ENCODE measurements around the gene FOXK2. TPM values are rescaled to one million over a fixed set of nuclear protein-coding genes. Genes with fewer than 3 reads are reported as not detected.
A peak's percentile ranks its signal among the peaks of the same experiment; 100 is the strongest.

Gene FOXK2
- total RNA-seq, 2 experiments from 2014 or later: 58.1 to 75.4 TPM

DNA sequence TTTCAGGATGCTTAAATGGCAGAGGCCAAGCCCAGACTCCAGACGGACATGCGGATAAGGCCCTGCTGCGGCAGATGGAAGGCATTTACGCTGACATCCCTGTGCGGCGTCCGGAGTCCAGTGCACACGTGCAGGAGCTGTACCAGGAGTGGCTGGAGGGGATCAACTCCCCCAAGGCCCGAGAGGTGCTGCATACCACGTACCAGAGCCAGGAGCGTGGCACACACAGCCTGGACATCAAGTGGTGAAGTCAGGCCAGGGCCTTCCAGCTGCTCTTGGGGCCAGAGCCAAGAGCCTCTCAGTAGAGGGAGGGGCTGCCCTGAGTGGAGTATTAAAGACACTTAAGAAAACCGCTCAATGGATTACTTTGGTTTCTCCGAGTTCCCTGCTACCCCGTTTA, 31.6 kb upstream of the FOXK2 start:
- intact Hi-C loops (cut with DNase I, micrococcal nuclease): no loop called here
- H3K36me3 Mint-ChIP-seq (ENCODE audit: low read depth): peaks cover 30% of the 10 kb centered on the region
- DNase-seq (no peak), ATAC-seq (no peak)
- no peaks in the 10 kb centered on the region for H3K27me3 Mint-ChIP-seq
- H3K9me3 Mint-ChIP-seq (ENCODE audit: low read depth): no peaks in the 10 kb centered on the region
- ChIA-PET CTCF (interaction anchor here (0.7 kb wide), 1 partner anchor 60 kb away, joined by 3 read pairs; no protein-coding TSS in a partner anchor), POLR2A (no interaction called here)
- H3K4me3 Mint-ChIP-seq: no peak overlapping the region
- H3K27ac Mint-ChIP-seq: no peak overlapping the region
- peaks cover 8% of the 10 kb centered on the region for H3K4me1 Mint-ChIP-seq

DNA sequence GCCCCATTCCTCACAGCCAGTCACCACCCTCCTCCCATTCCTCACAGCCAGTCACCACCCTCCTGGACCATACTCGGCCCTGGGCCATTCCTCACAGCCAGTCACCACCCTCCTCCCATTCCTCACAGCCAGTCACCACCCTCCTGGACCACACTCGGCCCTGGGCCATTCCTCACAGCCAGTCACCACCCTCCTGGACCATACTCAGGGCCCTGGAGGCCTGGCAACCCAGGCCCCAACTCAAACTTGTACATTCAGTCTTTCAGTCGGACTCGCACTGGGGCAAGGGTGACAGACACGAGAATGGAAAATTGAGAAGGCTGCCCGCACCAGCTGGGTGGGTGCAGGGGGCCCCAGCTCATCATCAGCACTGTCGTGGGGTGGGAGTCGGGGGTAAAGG, 30.4 kb upstream of the FOXK2 start:
- CTCF ChIA-PET: interaction anchor here (0.9 kb wide), 1 partner anchor 179 kb away, joined by 3 read pairs; no protein-coding TSS in a partner anchor

DNA sequence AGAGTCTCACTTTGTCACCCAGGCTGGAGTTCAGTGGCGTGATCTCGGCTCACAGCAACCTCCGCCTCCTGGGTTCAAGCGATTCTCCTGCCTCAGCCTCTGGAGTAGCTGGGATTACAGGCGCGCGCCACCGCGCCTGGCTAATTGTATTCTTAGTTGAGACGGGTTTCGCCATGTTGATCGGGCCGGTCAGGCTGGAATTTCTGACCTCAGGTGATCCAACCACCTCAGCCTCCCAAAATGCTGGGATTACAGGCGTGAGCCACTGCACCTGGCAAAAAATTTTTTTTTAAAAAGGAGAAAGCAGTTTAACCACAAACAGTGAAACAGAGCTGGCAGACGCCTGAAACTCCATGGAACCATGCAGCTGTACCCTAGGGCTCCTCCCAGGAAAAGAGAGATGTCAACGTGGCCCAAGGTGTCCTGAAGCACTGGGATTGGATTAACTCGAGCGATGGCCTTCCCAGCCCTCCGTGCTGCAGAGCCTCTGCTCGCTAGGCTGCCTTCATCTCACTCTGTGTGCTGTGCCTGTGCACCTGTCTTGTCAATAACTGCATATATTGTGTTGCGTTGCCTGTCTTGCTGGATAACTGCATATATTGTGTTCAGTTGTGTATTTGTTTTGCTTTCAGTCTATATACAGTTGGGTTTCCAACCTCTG, 29.6 kb upstream of the FOXK2 start:
- H3K4me1 Mint-ChIP-seq: peaks cover 12% of the 10 kb centered on the region
- ChIA-PET POLR2A (no interaction called here), CTCF (no interaction called here)
- H3K36me3 Mint-ChIP-seq (ENCODE audit: low read depth): peaks cover 19% of the 10 kb centered on the region
- peak overlapping the region; percentile 35 for H3K27ac Mint-ChIP-seq
- H3K4me3 Mint-ChIP-seq: no peak overlapping the region
- DNase-seq (no peak), ATAC-seq (no peak)
- H3K27me3 Mint-ChIP-seq: no peaks in the 10 kb centered on the region
- no peaks in the 10 kb centered on the region for H3K9me3 Mint-ChIP-seq (ENCODE audit: low read depth)
- intact Hi-C loops (cut with DNase I, micrococcal nuclease): loop anchor here in 1 of 2 experiments (5.0 kb wide), 1 partner anchor 62 kb away; no protein-coding TSS in a partner anchor

More for the DNA sequence above, 30.4 kb upstream of the FOXK2 start:
- intact Hi-C loops (cut with DNase I, micrococcal nuclease): no loop called here
- DNase-seq (no peak), ATAC-seq (no peak)
- Mint-ChIP-seq H3K4me1 (peaks cover 8% of the 10 kb centered on the region), H3K27me3 (no peaks in the 10 kb centered on the region), H3K4me3 (no peak overlapping the region), H3K27ac (no peak overlapping the region), H3K9me3 (ENCODE audit: low read depth) (no peaks in the 10 kb centered on the region), H3K36me3 (ENCODE audit: low read depth) (peaks cover 24% of the 10 kb centered on the region)
- POLR2A ChIA-PET: no interaction called here

DNA sequence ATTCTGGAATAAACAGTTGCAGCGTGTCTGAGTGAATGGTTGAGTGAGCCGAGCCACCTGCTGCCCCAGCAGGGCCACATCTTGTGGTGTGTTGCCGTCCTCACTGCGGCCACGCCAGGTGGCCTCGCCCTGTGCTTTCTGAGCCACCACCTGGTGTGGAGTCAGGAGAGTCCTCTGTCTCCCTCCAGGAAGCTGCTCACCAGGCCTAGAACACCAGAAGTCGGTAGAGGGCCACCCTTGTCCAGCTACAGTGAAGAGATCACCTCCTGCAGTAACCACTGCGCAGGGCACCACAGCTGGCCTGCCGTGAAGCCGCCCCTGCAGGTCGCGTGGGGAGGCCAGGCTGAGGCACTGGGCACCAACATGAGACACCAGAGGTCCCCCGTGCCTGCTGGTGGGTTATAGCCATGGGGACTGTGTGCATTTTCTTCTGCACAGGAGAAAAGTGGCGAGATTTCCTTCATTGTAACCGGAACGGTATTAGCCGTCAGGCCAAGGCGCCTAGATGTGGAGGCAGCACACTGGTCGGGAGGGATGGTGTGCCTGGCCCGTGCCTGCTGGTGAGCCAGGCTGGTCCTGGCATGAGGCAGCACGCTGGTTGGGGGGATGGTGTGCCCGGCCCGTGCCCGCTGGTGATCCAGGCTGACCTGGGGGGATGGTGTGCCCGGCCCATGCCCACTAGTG, 28.9 kb upstream of the FOXK2 start:
- POLR2A ChIA-PET: no interaction called here
- Mint-ChIP-seq H3K27me3 (no peaks in the 10 kb centered on the region), H3K9me3 (ENCODE audit: low read depth) (no peaks in the 10 kb centered on the region), H3K27ac (peak overlapping the region; percentile 35), H3K4me1 (peaks cover 12% of the 10 kb centered on the region), H3K36me3 (ENCODE audit: low read depth) (peaks cover 17% of the 10 kb centered on the region), H3K4me3 (no peak overlapping the region)
- CTCF ChIA-PET: interaction anchor here (0.6 kb wide), 1 partner anchor 26 kb away, joined by 3 read pairs; no protein-coding TSS in a partner anchor
- intact Hi-C loops (cut with DNase I, micrococcal nuclease): loop anchor here in 1 of 2 experiments (5.0 kb wide), 1 partner anchor 62 kb away; no protein-coding TSS in a partner anchor
- ATAC-seq (no peak), DNase-seq (no peak)

DNA sequence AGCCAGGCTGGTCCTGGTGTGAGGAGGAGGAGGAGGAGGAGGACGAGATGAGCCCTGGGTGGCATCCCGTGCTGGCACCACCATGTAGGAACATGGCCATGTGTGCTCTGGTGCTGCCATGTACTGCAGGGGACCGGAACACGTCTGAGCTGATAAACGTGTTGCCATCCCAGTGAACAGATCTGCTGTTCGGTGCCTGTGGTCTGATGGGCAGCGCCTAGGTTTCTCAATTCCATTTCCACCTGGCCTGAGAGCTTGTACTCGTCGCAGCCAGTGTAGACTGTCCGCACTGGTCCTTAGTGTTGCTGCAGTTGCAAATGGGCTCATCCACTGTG, 28.4 kb upstream of the FOXK2 start:
- no peak for ATAC-seq
- no peak for DNase-seq
- Mint-ChIP-seq H3K36me3 (ENCODE audit: low read depth) (peaks cover 13% of the 10 kb centered on the region), H3K27ac (no peak overlapping the region), H3K27me3 (no peaks in the 10 kb centered on the region), H3K4me3 (no peak overlapping the region), H3K9me3 (ENCODE audit: low read depth) (no peaks in the 10 kb centered on the region), H3K4me1 (peaks cover 10% of the 10 kb centered on the region)
- intact Hi-C loops (cut with DNase I, micrococcal nuclease): loop anchor here in 1 of 2 experiments (5.0 kb wide), 1 partner anchor 61 kb away; no protein-coding TSS in a partner anchor
- POLR2A ChIA-PET: no interaction called here
- CTCF ChIA-PET: interaction anchor here (0.6 kb wide), 1 partner anchor 26 kb away, joined by 3 read pairs; no protein-coding TSS in a partner anchor

DNA sequence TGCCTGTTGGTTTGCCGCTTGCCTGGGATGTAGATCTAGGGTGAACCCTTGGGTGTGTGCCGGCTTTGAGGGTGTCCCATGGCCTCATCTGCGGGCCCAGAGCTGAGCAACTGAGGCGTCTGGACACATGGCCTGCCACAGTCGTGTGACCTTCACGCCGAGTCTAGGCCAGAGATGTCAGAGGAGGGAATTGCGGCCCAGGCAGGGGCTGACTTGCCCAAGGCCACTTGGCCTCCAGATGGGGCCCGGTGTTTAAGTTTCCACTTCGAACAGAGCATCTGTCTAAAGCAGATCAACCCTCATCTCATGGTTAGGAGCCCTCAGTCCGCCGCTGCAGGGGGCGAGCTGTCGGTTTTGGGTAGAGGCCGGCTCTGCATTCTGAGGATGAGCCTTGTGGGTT, 28.0 kb upstream of the FOXK2 start:
- Mint-ChIP-seq H3K36me3 (ENCODE audit: low read depth) (peaks cover 10% of the 10 kb centered on the region), H3K27me3 (no peaks in the 10 kb centered on the region), H3K4me3 (no peak overlapping the region), H3K4me1 (peaks cover 6% of the 10 kb centered on the region), H3K9me3 (ENCODE audit: low read depth) (no peaks in the 10 kb centered on the region), H3K27ac (no peak overlapping the region)
- no peak for ATAC-seq
- DNase-seq: no peak
- intact Hi-C loops (cut with DNase I, micrococcal nuclease): loop anchor here in 1 of 2 experiments (5.0 kb wide), 1 partner anchor 61 kb away; no protein-coding TSS in a partner anchor
- POLR2A ChIA-PET: no interaction called here
- CTCF ChIA-PET: no interaction called here

DNA sequence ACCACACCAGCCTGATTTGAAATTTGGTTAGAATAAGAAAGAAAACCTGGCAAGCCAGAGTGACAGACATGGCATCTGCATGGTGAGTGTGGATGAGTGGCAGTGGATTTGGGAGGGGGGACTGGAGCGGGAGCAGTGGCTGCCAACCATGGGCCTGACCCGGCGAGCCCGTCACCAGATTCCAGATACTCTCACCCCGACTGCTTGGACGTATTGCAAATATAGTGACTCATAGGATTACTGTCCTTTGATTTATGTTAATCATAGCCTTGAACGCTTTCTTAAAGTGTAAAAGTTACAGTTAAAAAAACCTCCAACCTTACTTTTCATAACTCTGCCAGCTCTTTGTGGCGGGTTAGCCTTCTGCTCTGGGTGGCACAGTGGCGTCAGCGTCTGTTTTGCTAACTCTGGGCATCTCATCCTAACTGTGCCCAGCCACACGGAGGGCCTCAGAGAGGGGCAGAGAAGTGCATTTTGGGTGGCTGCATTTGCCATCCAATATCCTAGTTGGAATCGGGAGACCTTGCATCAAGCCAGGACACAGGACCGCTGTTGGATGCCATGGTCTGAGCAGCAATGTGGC, 26.8 kb upstream of the FOXK2 start:
- Mint-ChIP-seq H3K4me1 (peaks cover 7% of the 10 kb centered on the region), H3K4me3 (no peak overlapping the region), H3K27me3 (no peaks in the 10 kb centered on the region), H3K27ac (no peak overlapping the region), H3K9me3 (ENCODE audit: low read depth) (no peaks in the 10 kb centered on the region), H3K36me3 (ENCODE audit: low read depth) (peaks cover 6% of the 10 kb centered on the region)
- ATAC-seq (no peak), DNase-seq (no peak)
- intact Hi-C loops (cut with DNase I, micrococcal nuclease): loop anchor here in 1 of 2 experiments (5.0 kb wide), 1 partner anchor 60 kb away; no protein-coding TSS in a partner anchor
- CTCF ChIA-PET: interaction anchor here (0.6 to 1.2 kb wide), 5 partner anchors 34 to 193 kb away, joined by 3 to 4 read pairs (median 4); no protein-coding TSS in a partner anchor
- POLR2A ChIA-PET: interaction anchor here (0.6 kb wide), 1 partner anchor 869 kb away, joined by 7 read pairs; no protein-coding TSS in a partner anchor

DNA sequence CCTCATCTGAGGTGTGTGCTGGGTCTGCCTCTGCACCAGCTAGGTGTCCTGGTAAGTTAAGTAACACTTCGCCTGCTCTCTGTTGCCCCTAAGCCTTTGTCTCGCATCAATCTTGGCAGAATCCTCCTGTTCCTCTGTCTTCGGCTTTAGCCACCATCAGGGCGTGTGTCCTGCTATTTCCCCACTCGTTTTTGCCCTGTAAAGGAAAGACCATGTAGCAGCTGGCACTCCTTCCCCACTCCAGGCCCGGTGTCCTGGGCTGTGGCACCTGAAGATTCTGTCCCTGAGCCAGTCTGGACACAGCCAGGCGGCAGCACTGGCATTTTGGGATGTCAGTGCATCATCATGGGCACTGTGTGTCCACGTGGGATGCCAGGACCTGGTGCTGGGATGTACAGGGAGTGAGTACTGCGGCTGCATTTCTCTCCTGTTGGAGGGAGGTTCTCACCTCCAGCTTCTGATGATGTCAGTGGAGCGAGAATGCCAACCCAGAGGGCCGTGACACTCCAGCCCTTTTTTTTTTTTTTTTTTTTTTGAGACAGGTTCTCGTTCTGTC, 26.2 kb upstream of the FOXK2 start:
- CTCF ChIA-PET: interaction anchor here (0.7 to 1.2 kb wide), 3 partner anchors 19 to 54 kb away, joined by 4 read pairs; no protein-coding TSS in a partner anchor
- Mint-ChIP-seq H3K4me3 (no peak overlapping the region), H3K36me3 (ENCODE audit: low read depth) (peaks cover 2% of the 10 kb centered on the region), H3K9me3 (ENCODE audit: low read depth) (no peaks in the 10 kb centered on the region), H3K27me3 (no peaks in the 10 kb centered on the region), H3K4me1 (peaks cover 11% of the 10 kb centered on the region), H3K27ac (no peak overlapping the region)
- intact Hi-C loops (cut with DNase I, micrococcal nuclease): loop anchor here in 1 of 2 experiments (5.0 kb wide), 1 partner anchor 59 kb away; no protein-coding TSS in a partner anchor
- POLR2A ChIA-PET: interaction anchor here (0.8 kb wide), 1 partner anchor 127 kb away, joined by 3 read pairs; no protein-coding TSS in a partner anchor
- no peak for ATAC-seq
- no peak for DNase-seq

DNA sequence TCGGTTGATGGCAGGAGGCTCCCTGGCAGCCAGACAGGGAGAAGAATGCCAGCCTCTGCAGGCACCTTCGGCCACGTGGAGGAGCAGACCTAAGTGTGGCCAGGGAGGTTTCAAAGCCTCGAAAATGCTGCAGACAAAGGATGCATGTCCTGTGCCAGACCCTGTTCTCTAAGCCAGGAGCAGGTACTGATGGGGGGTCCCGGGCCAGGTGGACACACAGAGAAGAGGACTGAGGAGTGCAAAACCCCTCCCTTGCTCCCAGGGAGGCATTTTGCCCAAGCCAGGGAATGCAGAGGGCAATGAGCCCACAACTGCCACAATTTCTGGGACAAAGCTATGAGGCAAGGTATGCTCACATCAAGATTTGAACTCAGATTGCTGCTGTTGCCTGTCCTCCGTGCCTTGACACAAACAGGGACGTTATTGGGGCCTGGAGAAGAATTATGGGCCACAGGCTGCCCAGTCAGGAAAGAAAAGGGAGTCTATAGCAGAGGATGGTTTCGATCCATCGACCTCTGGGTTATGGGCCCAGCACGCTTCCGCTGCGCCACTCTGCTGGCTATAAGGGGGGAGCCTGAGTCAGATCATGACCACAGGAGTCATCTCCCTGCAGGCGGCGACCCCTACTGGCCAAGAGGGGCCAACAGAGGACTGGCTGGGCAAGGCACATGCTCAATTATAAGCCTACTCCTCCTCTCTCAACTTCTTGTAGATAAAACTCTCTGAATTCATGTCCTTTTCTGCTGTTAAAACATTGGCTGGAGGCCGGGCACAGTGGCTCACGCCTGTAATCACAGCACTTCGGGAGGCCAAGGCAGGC, 25.1 kb upstream of the FOXK2 start:
- peak overlapping the region; percentile 76 for H3K27ac Mint-ChIP-seq
- ATAC-seq (peak; percentile 80), DNase-seq (peak; percentile 93)
- H3K4me1 Mint-ChIP-seq: peaks cover 14% of the 10 kb centered on the region
- no peaks in the 10 kb centered on the region for H3K9me3 Mint-ChIP-seq (ENCODE audit: low read depth)
- CTCF ChIA-PET: interaction anchor here (0.6 to 2.3 kb wide), 6 partner anchors 21 to 978 kb away, joined by 3 to 7 read pairs (median 3); no protein-coding TSS in a partner anchor
- intact Hi-C loops (cut with DNase I, micrococcal nuclease): loop anchor here (1.0 to 5.0 kb wide), 6 partner anchors 36 to 462 kb away; partner anchors contain the start of genes CYBC1 (in 1 of the 2), NARF (in 1 of the 2) and RAC3 (in 1 of the 2)
- peak overlapping the region; percentile 60 for H3K4me3 Mint-ChIP-seq
- POLR2A ChIA-PET: interaction anchor here (0.6 to 0.8 kb wide), 2 partner anchors 11 to 126 kb away, joined by 3 to 6 read pairs; no protein-coding TSS in a partner anchor
- H3K27me3 Mint-ChIP-seq: no peaks in the 10 kb centered on the region
- no peaks in the 10 kb centered on the region for H3K36me3 Mint-ChIP-seq (ENCODE audit: low read depth)

DNA sequence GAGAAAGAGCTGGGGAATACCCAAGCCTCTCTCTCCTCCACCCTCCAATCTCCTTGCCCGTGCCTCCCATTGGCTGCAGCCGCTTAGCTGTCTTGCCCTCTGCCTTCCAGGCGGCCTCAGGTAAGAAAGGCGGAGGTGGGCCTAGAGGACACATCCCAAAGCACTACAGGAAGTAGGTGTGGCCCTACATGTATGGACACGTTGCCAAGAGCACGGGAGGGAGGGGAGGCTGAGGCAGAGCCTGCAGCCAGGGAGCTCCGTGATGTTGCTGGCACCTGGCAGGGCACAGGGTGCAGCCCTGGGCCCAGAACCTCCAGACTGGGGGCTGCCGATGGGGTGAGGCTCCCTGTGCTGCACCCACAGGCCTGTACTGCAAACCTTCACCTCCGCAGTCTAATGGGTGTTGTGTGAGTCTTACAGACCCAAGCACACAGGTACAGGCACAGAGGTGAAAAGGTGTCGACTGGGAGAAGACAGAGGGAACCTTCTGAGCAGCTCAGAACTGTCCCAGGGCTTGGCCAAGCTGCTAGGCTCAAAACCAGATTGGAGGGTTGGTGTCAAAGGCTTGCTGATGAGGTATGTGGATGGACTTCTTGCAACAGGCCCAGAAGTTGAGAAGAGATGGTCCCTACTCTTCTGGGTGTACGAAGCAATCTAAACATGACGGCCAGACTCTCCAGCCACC, 23.5 kb upstream of the FOXK2 start:
- ATAC-seq: no peak
- no peak for DNase-seq
- POLR2A ChIA-PET: interaction anchor here (0.6 to 1.1 kb wide), 2 partner anchors 23 to 77 kb away, joined by 3 to 4 read pairs; no protein-coding TSS in a partner anchor
- Mint-ChIP-seq H3K27me3 (no peaks in the 10 kb centered on the region), H3K27ac (no peak overlapping the region), H3K4me1 (peaks cover 14% of the 10 kb centered on the region), H3K36me3 (ENCODE audit: low read depth) (no peaks in the 10 kb centered on the region), H3K9me3 (ENCODE audit: low read depth) (no peaks in the 10 kb centered on the region), H3K4me3 (peak overlapping the region; percentile 76)
- CTCF ChIA-PET: interaction anchor here (0.6 to 2.3 kb wide), 8 partner anchors 10 to 152 kb away, joined by 3 to 7 read pairs (median 3); partner anchors contain the start of gene FOXK2
- intact Hi-C loops (cut with DNase I, micrococcal nuclease): loop anchor here in 1 of 2 experiments (2.0 to 5.0 kb wide), 2 partner anchors 464 to 625 kb away; partner anchors contain the start of genes ARHGDIA and RAC3
